Karpas-422 (cell line): ENCODE data around the gene ZNF654. TPM values are rescaled to one million over a fixed set of nuclear protein-coding genes. Genes with fewer than 3 reads are reported as not detected.
A peak's percentile ranks its signal among the peaks of the same experiment; 100 is the strongest.

ENCODE experiments used
- DNase-seq: peaks from one replicate; pipeline ENCODE4 v3.0.0-alpha.2; 2015
- H2AFZ ChIP-seq: fragments of 200-600 bp; sonication (generic); 2 replicates; pipeline ENCODE4 v1.6.1; 2014; ENCODE audit warnings: antibody characterized with exemption, low read length, mixed read lengths
- H3K27ac ChIP-seq: fragments of 200-600 bp; sonication (generic); 2 replicates; pipeline ENCODE4 v1.5.1; 2014; ENCODE audit warnings: mild to moderate bottlenecking, low read length, moderate library complexity
- H3K27me3 ChIP-seq: fragments of 200-600 bp; sonication (generic); 2 replicates; pipeline ENCODE4 v1.6.1; 2014; ENCODE audit warnings: low read length, mixed read lengths
- H3K36me3 ChIP-seq: fragments of 200-600 bp; sonication (generic); 2 replicates; pipeline ENCODE4 v1.6.1; 2014; ENCODE audit warnings: low read length, mixed read lengths; ENCODE audit not compliant: insufficient read depth
- H3K4me1 ChIP-seq: fragments of 200-600 bp; sonication (generic); 2 replicates; pipeline ENCODE4 v1.6.1; 2014; ENCODE audit warnings: mild to moderate bottlenecking, low read length, mixed read lengths
- H3K4me2 ChIP-seq: fragments of 200-600 bp; sonication (generic); 2 replicates; pipeline ENCODE4 v1.6.1; 2014; ENCODE audit warnings: low read length, low read depth, mild to moderate bottlenecking; ENCODE audit not compliant: poor library complexity, severe bottlenecking
- H3K4me3 ChIP-seq: fragments of 200-600 bp; sonication (generic); 2 replicates; pipeline ENCODE4 v1.5.1; 2014; ENCODE audit warnings: mild to moderate bottlenecking, antibody characterized with exemption, low read length, mixed read lengths
- H3K79me2 ChIP-seq: fragments of 200-600 bp; sonication (generic); 2 replicates; pipeline ENCODE4 v1.6.1; 2014; ENCODE audit warnings: mild to moderate bottlenecking, low read length, mixed read lengths
- H3K9ac ChIP-seq: fragments of 200-600 bp; sonication (generic); 2 replicates; pipeline ENCODE4 v1.6.0; 2014; ENCODE audit warnings: low read length
- H3K9me2 ChIP-seq: fragments of 200-600 bp; sonication (generic), shearing (Covaris generic); replicated peaks from 2 replicates; pipeline ENCODE4 v1.6.0; 2014; ENCODE audit warnings: mild to moderate bottlenecking, low read length, moderate library complexity; ENCODE audit not compliant: insufficient read depth
- H3K9me3 ChIP-seq: fragments of 300-700, 200-600 bp; sonication (generic); 2 replicates; pipeline ENCODE4 v1.6.1; 2014; ENCODE audit warnings: low read length, mixed read lengths
- H4K20me1 ChIP-seq: fragments of 200-600 bp; sonication (generic); 2 replicates; pipeline ENCODE4 v1.6.1; 2014; ENCODE audit warnings: mild to moderate bottlenecking, antibody characterized with exemption, low read length, low read depth; ENCODE audit not compliant: insufficient read depth
- total RNA-seq: library from RNA; depleted of rRNA; stranded (reverse); fragments of >200 nt; shearing (Covaris generic); gene quantifications from 2 replicates; pipeline ENCODE4 v1.2.3, GENCODE V29; 2014; ENCODE audit warnings: low replicate concordance

ZNF654 gene
- total RNA-seq, 1 experiment from 2014 or later, result 30.5 TPM

GRCh38 chr3:88132894-88133293 lies 73.8 kb downstream of the ZNF654 start:
- Histone ChIP-seq H3K36me3 (peaks cover 32% of the 10 kb centered on the region; the same call in 1 of the 2 replicates), H4K20me1 (no peaks in the 10 kb centered on the region), H3K79me2 (peaks cover 58% of the 10 kb centered on the region), H3K27me3 (no peaks in the 10 kb centered on the region), H3K4me3 (no peak overlapping the region), H3K9ac (no peak overlapping the region), H3K9me3 (no peaks in the 10 kb centered on the region), H3K4me2 (no peak overlapping the region), H3K4me1 (peaks cover 8% of the 10 kb centered on the region; the same call in 1 of the 2 replicates), H2AFZ (no peak overlapping the region), H3K27ac (no peak overlapping the region), H3K9me2 (no peaks in the 10 kb centered on the region)
- no peak for DNase-seq

GRCh38 chr3:88133711-88134263 lies 74.7 kb downstream of the ZNF654 start:
- peaks cover 36% of the 10 kb centered on the region; the same call in 1 of the 2 replicates for H3K36me3 ChIP-seq
- H2AFZ ChIP-seq, result no peak overlapping the region
- H3K27me3 ChIP-seq, result no peaks in the 10 kb centered on the region
- H3K4me2 ChIP-seq, result no peak overlapping the region
- H3K27ac ChIP-seq, result no peak overlapping the region
- no peak for DNase-seq
- no peak overlapping the region for H3K4me3 ChIP-seq
- H3K9me2 ChIP-seq, result no peaks in the 10 kb centered on the region
- H3K9me3 ChIP-seq, result no peaks in the 10 kb centered on the region
- H3K4me1 ChIP-seq, result peaks cover 8% of the 10 kb centered on the region; the same call in 1 of the 2 replicates
- H3K79me2 ChIP-seq, result peaks cover 54% of the 10 kb centered on the region
- no peak overlapping the region for H3K9ac ChIP-seq
- H4K20me1 ChIP-seq, result no peaks in the 10 kb centered on the region

GRCh38 chr3:88137836-88138235 lies 78.8 kb downstream of the ZNF654 start:
- Histone ChIP-seq H3K9ac (no peak overlapping the region), H3K9me3 (no peaks in the 10 kb centered on the region), H3K36me3 (peaks cover 44% of the 10 kb centered on the region; the same call in 1 of the 2 replicates), H3K79me2 (peaks cover 34% of the 10 kb centered on the region), H3K9me2 (no peaks in the 10 kb centered on the region), H3K4me3 (no peak overlapping the region), H3K4me2 (no peak overlapping the region), H4K20me1 (no peaks in the 10 kb centered on the region), H3K27ac (no peak overlapping the region), H2AFZ (no peak overlapping the region), H3K27me3 (no peaks in the 10 kb centered on the region), H3K4me1 (no peaks in the 10 kb centered on the region; the same call in 1 of the 2 replicates)
- no peak for DNase-seq

- Histone ChIP-seq H3K79me2 (peaks cover 40% of the 10 kb centered on the region), H3K27me3 (no peaks in the 10 kb centered on the region), H4K20me1 (no peaks in the 10 kb centered on the region), H3K9me3 (no peaks in the 10 kb centered on the region), H3K36me3 (peaks cover 28% of the 10 kb centered on the region; the same call in 1 of the 2 replicates), H3K4me3 (no peak overlapping the region), H3K4me2 (no peak overlapping the region), H3K9me2 (no peaks in the 10 kb centered on the region), H3K27ac (no peak overlapping the region), H3K9ac (no peak overlapping the region), H3K4me1 (peaks cover 2% of the 10 kb centered on the region; the same call in 1 of the 2 replicates), H2AFZ (no peak overlapping the region)
- no peak for DNase-seq
These were observed 82.5 kb downstream of the ZNF654 start for GRCh38 chr3:88141458-88142083.

GRCh38 chr3:88142094-88142624 lies 83.1 kb downstream of the ZNF654 start:
- Histone ChIP-seq H4K20me1 (no peaks in the 10 kb centered on the region), H3K4me3 (no peak overlapping the region), H3K36me3 (peaks cover 27% of the 10 kb centered on the region; the same call in 1 of the 2 replicates), H3K9me3 (no peaks in the 10 kb centered on the region), H3K27me3 (no peaks in the 10 kb centered on the region), H3K27ac (no peak overlapping the region), H3K79me2 (peaks cover 45% of the 10 kb centered on the region), H3K9ac (no peak overlapping the region), H3K9me2 (no peaks in the 10 kb centered on the region), H3K4me2 (no peak overlapping the region), H3K4me1 (peaks cover 7% of the 10 kb centered on the region), H2AFZ (no peak overlapping the region)
- DNase-seq, result no peak

DNA sequence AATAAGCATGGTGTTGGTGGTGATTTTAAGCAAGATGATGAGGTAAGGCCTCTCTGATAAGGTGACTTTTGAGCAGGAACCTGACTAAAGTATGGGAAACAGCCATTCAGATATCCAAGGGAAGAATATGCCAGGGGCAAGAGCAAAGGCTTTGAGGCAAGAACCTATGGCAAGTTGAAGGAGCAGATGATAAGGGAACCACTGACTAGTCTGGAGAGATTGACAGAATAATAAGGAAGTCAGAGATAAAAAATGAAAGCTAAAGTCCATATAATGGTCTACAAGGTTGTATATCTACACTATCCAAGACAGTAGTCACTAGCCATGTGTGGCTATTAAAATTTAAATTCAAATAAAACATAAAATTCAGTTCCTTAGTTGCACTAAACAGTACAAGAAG lies 88.2 kb downstream of the ZNF654 start:
- Histone ChIP-seq H3K27ac (no peak overlapping the region), H3K9ac (no peak overlapping the region), H3K79me2 (peaks cover 86% of the 10 kb centered on the region), H3K9me2 (no peaks in the 10 kb centered on the region), H2AFZ (no peak overlapping the region), H4K20me1 (no peaks in the 10 kb centered on the region), H3K27me3 (no peaks in the 10 kb centered on the region), H3K4me2 (peak overlapping the region; percentile 80), H3K9me3 (no peaks in the 10 kb centered on the region), H3K4me3 (no peak overlapping the region), H3K36me3 (no peaks in the 10 kb centered on the region), H3K4me1 (peaks cover 33% of the 10 kb centered on the region)
- DNase-seq, result no peak

GRCh38 chr3:88148651-88149050 lies 89.6 kb downstream of the ZNF654 start:
- H3K4me2 ChIP-seq, result peak overlapping the region; percentile 80
- peak overlapping the region; percentile 92; the same call in 1 of the 2 replicates for H2AFZ ChIP-seq
- H3K9me2 ChIP-seq, result no peaks in the 10 kb centered on the region
- no peaks in the 10 kb centered on the region for H3K9me3 ChIP-seq
- no peak for DNase-seq
- H4K20me1 ChIP-seq, result no peaks in the 10 kb centered on the region
- H3K36me3 ChIP-seq, result peaks cover 4% of the 10 kb centered on the region; the same call in 1 of the 2 replicates
- peak overlapping the region; percentile 85; the same call in 1 of the 2 replicates for H3K27ac ChIP-seq
- no peaks in the 10 kb centered on the region for H3K27me3 ChIP-seq
- peaks cover 41% of the 10 kb centered on the region for H3K4me1 ChIP-seq
- peak overlapping the region; percentile 96 for H3K4me3 ChIP-seq
- peaks cover 89% of the 10 kb centered on the region for H3K79me2 ChIP-seq
- peak overlapping the region; percentile 97 for H3K9ac ChIP-seq

DNA sequence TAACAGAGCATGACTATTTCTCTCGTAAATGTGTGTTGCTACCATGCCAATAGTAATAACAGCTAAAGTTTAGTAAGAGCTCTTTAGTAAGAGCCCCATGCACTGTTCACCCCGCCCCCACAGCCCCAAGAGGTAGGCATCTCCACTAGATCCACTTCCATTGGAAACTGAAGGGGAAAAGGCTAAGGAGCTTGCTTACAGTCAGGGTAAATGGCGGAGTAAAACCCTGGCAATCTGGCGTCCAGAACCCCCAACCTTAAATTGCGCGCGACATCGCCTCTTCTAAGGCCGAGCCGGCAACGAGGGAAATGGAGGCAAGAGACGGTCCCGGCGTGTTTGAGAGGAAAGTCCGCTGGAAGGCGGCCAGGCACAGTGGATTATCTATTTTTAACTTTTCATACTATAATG lies 90.0 kb downstream of the ZNF654 start:
- Histone ChIP-seq H4K20me1 (no peaks in the 10 kb centered on the region), H3K27me3 (no peaks in the 10 kb centered on the region), H3K79me2 (peaks cover 90% of the 10 kb centered on the region), H3K4me1 (peaks cover 41% of the 10 kb centered on the region), H3K4me2 (peak overlapping the region; percentile 80), H3K9me3 (no peaks in the 10 kb centered on the region), H2AFZ (peak overlapping the region; percentile 92), H3K36me3 (peaks cover 4% of the 10 kb centered on the region; the same call in 1 of the 2 replicates), H3K4me3 (peak overlapping the region; percentile 96), H3K9ac (peak overlapping the region; percentile 97), H3K9me2 (no peaks in the 10 kb centered on the region), H3K27ac (peak overlapping the region; percentile 85)
- no peak for DNase-seq
